ENCODE measurements around the gene MXI1. TPM values are rescaled to one million over a fixed set of nuclear protein-coding genes. Genes with fewer than 3 reads are reported as not detected.
A peak's percentile ranks its signal among the peaks of the same experiment; 100 is the strongest.

The MXI1 gene
- total RNA-seq, 1 donor from 2014 or later: 20.0 TPM

GRCh38 chr10:110225441-110225755 is 18.0 kb downstream of the MXI1 start:
- no peak for TF ChIP-seq CTCF (IDR thresholded peaks at IDR 0.05; ENCODE audit: insufficient read depth, low read length, poor library complexity, severe bottlenecking)
- Histone ChIP-seq H3K27me3 (ENCODE audit: control insufficient read depth, insufficient read depth, low read length) (no peaks in the 10 kb centered on the region), H3K4me3 (ENCODE audit: low read depth, low read length) (peak overlapping the region; percentile 58), H3K36me3 (ENCODE audit: control insufficient read depth, insufficient read depth, low read length) (no peaks in the 10 kb centered on the region)
- no peak for DNase-seq (ENCODE audit: low read depth)

- Histone ChIP-seq H3K36me3 (ENCODE audit: control insufficient read depth, insufficient read depth, low read length) (no peaks in the 10 kb centered on the region), H3K4me3 (ENCODE audit: low read depth, low read length) (peak overlapping the region; percentile 58), H3K27me3 (ENCODE audit: control insufficient read depth, insufficient read depth, low read length) (no peaks in the 10 kb centered on the region)
- peak; percentile 63 for TF ChIP-seq CTCF (IDR thresholded peaks at IDR 0.05; ENCODE audit: insufficient read depth, low read length, poor library complexity, severe bottlenecking)
- DNase-seq (ENCODE audit: low read depth): no peak
Observed at GRCh38 chr10:110225756-110226542, 18.5 kb downstream of the MXI1 start.

DNA sequence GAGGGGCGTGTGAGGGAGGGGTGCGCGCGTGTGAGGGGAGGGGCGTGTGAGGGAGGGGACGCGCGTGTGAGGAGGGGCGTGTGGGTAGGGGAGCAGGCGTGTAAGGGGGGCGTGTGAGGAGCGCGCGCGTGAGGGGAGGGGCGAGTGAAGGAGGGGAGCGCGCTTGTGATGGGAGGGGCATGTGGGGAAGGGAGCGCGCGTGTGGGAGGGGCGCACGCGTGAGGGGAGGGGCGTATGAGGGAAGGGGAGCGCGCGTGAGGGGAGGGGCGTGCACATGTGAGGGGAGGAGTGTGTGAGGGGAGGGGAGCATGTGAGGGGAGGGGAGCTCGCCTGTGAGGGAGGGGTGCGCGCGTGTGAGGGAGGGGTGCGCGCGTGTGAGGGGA is 19.1 kb downstream of the MXI1 start:
- Histone ChIP-seq H3K36me3 (ENCODE audit: control insufficient read depth, insufficient read depth, low read length) (no peaks in the 10 kb centered on the region), H3K27me3 (ENCODE audit: control insufficient read depth, insufficient read depth, low read length) (no peaks in the 10 kb centered on the region), H3K4me3 (ENCODE audit: low read depth, low read length) (peak overlapping the region; percentile 58)
- no peak for DNase-seq (ENCODE audit: low read depth)
- TF ChIP-seq CTCF (IDR thresholded peaks at IDR 0.05; ENCODE audit: insufficient read depth, low read length, poor library complexity, severe bottlenecking): no peak

DNA sequence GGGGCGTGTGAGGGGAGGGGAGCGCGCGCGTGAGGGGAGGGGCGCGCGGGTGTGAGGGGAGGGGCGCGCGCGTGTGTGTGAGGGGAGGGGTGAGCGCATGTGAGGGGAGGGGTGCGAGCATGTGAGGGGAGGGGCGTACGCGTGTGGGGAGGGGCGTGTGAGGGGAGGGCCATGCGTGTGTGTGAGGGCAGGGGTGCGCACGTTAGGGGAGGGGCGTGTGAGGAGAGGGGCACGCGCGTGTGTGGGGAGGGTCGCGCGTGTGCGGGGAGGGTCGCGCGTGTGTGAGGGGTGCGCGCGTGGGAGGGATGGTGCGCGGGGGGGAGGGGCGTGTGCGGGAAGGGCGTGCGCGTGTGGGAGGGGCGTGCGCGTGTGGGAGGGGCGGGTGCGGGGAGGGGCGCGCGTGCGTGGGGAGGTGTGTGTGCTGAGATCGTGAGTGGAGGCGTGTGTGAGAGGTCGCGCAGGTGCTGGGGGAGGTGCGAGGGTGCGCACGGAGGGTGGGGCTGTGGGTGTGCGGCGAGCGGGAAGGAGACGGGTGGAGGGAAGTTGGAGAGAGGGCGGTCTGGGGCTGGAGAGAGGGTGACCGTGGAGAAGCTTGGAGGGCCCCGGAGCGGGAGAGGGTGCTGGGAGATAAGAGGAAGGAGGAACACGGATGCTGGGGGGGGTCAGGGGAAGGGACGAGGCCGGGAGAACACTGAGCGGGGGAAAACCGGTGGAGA is 19.7 kb downstream of the MXI1 start:
- no peak for TF ChIP-seq CTCF (IDR thresholded peaks at IDR 0.05; ENCODE audit: insufficient read depth, low read length, poor library complexity, severe bottlenecking)
- no peak for DNase-seq (ENCODE audit: low read depth)
- Histone ChIP-seq H3K4me3 (ENCODE audit: low read depth, low read length) (peak overlapping the region; percentile 58), H3K36me3 (ENCODE audit: control insufficient read depth, insufficient read depth, low read length) (no peaks in the 10 kb centered on the region), H3K27me3 (ENCODE audit: control insufficient read depth, insufficient read depth, low read length) (no peaks in the 10 kb centered on the region)

GRCh38 chr10:110228066-110228465 is 20.7 kb downstream of the MXI1 start:
- Histone ChIP-seq H3K36me3 (ENCODE audit: control insufficient read depth, insufficient read depth, low read length) (no peaks in the 10 kb centered on the region), H3K4me3 (ENCODE audit: low read depth, low read length) (no peak overlapping the region), H3K27me3 (ENCODE audit: control insufficient read depth, insufficient read depth, low read length) (no peaks in the 10 kb centered on the region)
- no peak for DNase-seq (ENCODE audit: low read depth)
- TF ChIP-seq CTCF (IDR thresholded peaks at IDR 0.05; ENCODE audit: insufficient read depth, low read length, poor library complexity, severe bottlenecking): no peak

Data from kidney epithelial cell (primary cell).